Heart right ventricle (tissue), 16 donors: ENCODE results near the gene YDJC. TPM values are rescaled to one million over a fixed set of nuclear protein-coding genes. Genes with fewer than 3 reads are reported as not detected.

ENCODE experiments used
- ATAC-seq, 8 donors: fragments of 200-7000 bp; cut with Tn5 transposase; one replicate each; pipeline ENCODE4 v1.9.1; 2020; ENCODE audit warnings: mild to moderate bottlenecking in 8 of 8, moderate library complexity in 8 of 8, moderate number of reproducible peaks in 1 of 8
- DNase-seq, 2 donors: peaks; one replicate each; pipeline ENCODE4 v3.0.0-alpha.2; 2020
- H3K27ac ChIP-seq, 10 donors: fragments of 200-600 bp; sonication (generic) in 2 of 10; one replicate each; pipeline versions ENCODE4 v1.5.0 to v1.8.0; 2020 to 2022; ENCODE audit warnings: mild to moderate bottlenecking in 3 of 10
- H3K27me3 ChIP-seq, 7 donors: fragments of 200-600 bp; one replicate each; pipeline ENCODE4 v1.8.0; 2021 to 2022; ENCODE audit warnings: mild to moderate bottlenecking in 2 of 7
- H3K36me3 ChIP-seq, 9 donors: fragments of 200-600 bp; sonication (generic) in 1 of 9; one replicate each; pipeline versions ENCODE4 v1.5.0 to v1.8.0; 2020 to 2022; ENCODE audit warnings: mild to moderate bottlenecking in 2 of 9
- H3K4me1 ChIP-seq, 9 donors: fragments of 200-600 bp; sonication (generic) in 1 of 9; one replicate each; pipeline versions ENCODE4 v1.5.0 to v1.8.0; 2020 to 2022; ENCODE audit warnings: mild to moderate bottlenecking in 4 of 9
- H3K4me3 ChIP-seq, 10 donors: fragments of 200-600 bp; sonication (generic) in 2 of 10; one replicate each; pipeline versions ENCODE4 v1.5.0 to v1.8.0; 2020 to 2022; ENCODE audit warnings: mild to moderate bottlenecking in 7 of 10, moderate library complexity in 2 of 10
- H3K9me3 ChIP-seq, 11 donors: fragments of 200-600 bp in 10 of 11; sonication (generic) in 2 of 11; one replicate each; pipeline versions ENCODE4 v1.5.0 to v1.8.0; 2013 to 2022; ENCODE audit warnings: mild to moderate bottlenecking in 2 of 11, control low read depth in 1 of 11, moderate library complexity in 1 of 11
- WGBS, 2 donors: extraction: QIAGEN DNeasy Blood & Tissue Kit; methylation state at CpG; one replicate each; pipeline ENCODE4 v1.1.7; 2013; ENCODE audit warnings: inconsistent platforms in 1 of 2; 5-methylcytosine and 5-hydroxymethylcytosine counted together
- intact Hi-C, 10 donors: fragments of 100-400 bp; cut with DNase I; formaldehyde crosslinking; loops; one replicate each; pipeline versions ENCODE4 v1.11.1 to v1.14.2; 2022
- polyA plus RNA-seq, 2 donors: library from polyadenylated mRNA; stranded (reverse); fragments of 200-250 nt; gene quantifications; one replicate each; pipeline ENCODE4 v1.2.3, GENCODE V29; 2013
- total RNA-seq, 10 donors: library from RNA; stranded (reverse); fragmentation: NEBNext Ultra II Directional in 3 of 10; extraction: Animal tissue kit (Norgen Biotek cat#: 25700) in 3 of 10; gene quantifications; one replicate each; pipeline versions ENCODE4 v1.2.1 to v1.2.4, GENCODE V29; 2021 to 2023
- TF ChIP-seq, protein P1 (sequence below), 9 donors: fragments of 200-600 bp; sonication (generic) in 2 of 9; IDR thresholded peaks; one replicate each; pipeline versions ENCODE4 v1.5.0 to v1.8.0; 2021 to 2022; ENCODE audit warnings: antibody characterized with exemption in 9 of 9, mild to moderate bottlenecking in 5 of 9, moderate library complexity in 1 of 9
- donor health status: Arrhythmogenic right ventricular cardiomyopathy.
- donor health status: ischemic (EF 13 %, LVEDD 7.1; RV severe dilation, severe dysfunction).
- donor health status: healthy with polysubstance abuse.
- donor health status: DM: no; HTN: yes; CAD: no.
- donor health status: DM: no; HTN: no; CAD: no.
- donor health status: ischemic (EF 25% LVEDD 6.9; RV normal size, moderate dysfunction).
- donor health status: ischemic (EF 25% LVEDD 5.7; RV mildly dilated, moderate dysfunction).
- donor health status: healthy.
- donor health status: DM: yes; HTN: yes; CAD: no.
- donor health status: Ischemic cardiomyopathy.
- donor health status: ischemic (EF 35%, LVEDD 5.7; RV mildly dilated, moderate dysfunction).
- donor health status: nonischemic (EF 11% LVEDD 7.7; RV severe dilation, severe dysfunction).
- donor health status: DM: yes; HTN: yes; CAD: no.
- donor health status: PGD.
- donor health status: ischemic (EF 29% LVEDD 5.4; RV normal size, mild dysfunction).
- donor health status: nonischemic (EF 23%, LVEDD 6.1; RV moderate dilation, normal function).

Gene YDJC
- total and polyA plus RNA-seq, 12 donors, result 2.3 to 26.4 (median 4.4) TPM

DNA sequence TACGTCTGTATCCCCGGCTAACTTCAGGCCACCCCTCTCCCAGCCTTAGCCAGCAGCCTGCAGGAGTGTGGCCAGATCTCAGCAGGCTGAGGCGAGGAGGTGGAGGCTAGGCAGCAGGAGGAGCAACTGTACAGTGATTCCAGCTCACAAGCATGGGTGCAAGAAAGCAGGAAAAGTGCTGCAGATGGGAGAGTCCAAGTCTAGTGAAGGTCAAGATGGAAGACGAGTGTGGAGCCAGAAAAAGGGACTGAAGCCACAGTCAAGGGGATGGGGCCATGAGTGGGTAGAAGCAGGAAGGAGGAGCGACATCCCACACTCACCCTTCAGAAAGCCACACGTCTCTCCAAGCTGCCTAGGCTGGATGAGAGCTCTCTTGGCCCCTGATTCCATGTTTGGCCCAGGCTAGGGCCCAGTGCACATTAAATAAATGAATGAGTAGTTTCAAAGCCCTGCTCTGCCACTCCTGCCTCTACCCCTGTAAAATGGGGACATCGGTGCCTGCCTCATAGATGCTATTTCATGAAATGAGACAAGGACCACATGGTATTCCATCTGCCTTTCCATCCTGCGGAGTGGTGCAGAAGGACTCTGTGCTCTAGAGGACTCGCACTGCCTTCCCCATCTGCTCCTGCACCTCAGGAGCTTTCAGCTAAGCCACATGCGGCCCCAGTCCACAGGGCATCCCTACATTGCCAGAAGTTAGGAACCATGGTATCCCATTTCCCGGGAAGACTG, 2.9 kb downstream of the YDJC start:
- Histone ChIP-seq H3K27ac (no peak overlapping the region), H3K27me3 (no peaks in the 10 kb centered on the region), H3K4me3 (no peak overlapping the region), H3K9me3 (no peaks in the 10 kb centered on the region), H3K36me3 (peaks cover 0 to 39% (median 8%) of the 10 kb centered on the region in 9 donors), H3K4me1 (peaks cover 0 to 65% (median 48%) of the 10 kb centered on the region in 9 donors)
- intact Hi-C loops, result loop anchor here in 6 of 10 donors (5.0 to 10.0 kb wide), 5 partner anchors 40 to 60 kb away; partner anchors contain the start of gene UBE2L3 (in 1 of the 6)
- DNase-seq (no peak), ATAC-seq (no peak)
- TF ChIP-seq, protein P1, sequence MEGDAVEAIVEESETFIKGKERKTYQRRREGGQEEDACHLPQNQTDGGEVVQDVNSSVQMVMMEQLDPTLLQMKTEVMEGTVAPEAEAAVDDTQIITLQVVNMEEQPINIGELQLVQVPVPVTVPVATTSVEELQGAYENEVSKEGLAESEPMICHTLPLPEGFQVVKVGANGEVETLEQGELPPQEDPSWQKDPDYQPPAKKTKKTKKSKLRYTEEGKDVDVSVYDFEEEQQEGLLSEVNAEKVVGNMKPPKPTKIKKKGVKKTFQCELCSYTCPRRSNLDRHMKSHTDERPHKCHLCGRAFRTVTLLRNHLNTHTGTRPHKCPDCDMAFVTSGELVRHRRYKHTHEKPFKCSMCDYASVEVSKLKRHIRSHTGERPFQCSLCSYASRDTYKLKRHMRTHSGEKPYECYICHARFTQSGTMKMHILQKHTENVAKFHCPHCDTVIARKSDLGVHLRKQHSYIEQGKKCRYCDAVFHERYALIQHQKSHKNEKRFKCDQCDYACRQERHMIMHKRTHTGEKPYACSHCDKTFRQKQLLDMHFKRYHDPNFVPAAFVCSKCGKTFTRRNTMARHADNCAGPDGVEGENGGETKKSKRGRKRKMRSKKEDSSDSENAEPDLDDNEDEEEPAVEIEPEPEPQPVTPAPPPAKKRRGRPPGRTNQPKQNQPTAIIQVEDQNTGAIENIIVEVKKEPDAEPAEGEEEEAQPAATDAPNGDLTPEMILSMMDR (IDR thresholded peaks at IDR 0.05), result no peak
- WGBS, 2 donors, result 74 to 77% methylated on average over 11 of the region's 11 CpGs

DNA sequence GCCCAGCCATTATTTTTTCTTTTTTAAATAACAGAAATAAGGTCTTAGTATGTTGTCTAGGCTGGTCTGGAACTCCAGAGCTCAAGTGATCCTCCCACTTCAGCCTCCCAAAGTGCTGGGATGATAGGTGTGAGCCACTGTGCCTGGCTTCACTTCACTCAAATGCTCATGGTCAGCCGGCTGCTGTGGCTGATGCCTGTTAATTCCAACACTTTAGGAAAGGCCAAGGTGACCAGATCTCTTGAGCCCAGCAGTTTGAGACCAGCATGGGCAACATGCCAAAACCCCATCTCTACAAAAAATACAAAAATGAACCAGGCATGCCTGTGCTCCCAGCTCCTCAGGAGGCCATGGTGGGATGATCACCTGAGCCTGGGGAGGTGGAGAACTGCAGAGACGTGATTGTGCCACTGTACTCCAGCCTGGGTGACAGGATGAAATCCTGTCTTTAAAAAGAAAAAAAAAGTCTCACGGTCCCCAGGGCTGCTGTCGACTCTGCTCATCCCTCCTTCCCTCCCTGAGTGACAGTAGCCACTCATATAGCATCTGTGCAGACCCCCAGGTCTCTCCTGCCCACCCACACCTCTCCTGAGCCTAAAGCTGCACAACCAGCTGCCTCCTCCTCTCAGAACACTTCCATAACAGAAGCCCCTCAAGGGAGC, 3.6 kb downstream of the YDJC start:
- Histone ChIP-seq H3K27ac (no peak overlapping the region), H3K4me3 (no peak overlapping the region), H3K36me3 (peaks cover 0 to 40% (median 8%) of the 10 kb centered on the region in 9 donors), H3K9me3 (no peaks in the 10 kb centered on the region), H3K4me1 (peaks cover 0 to 66% (median 53%) of the 10 kb centered on the region in 9 donors), H3K27me3 (no peaks in the 10 kb centered on the region)
- TF ChIP-seq, protein P1 (IDR thresholded peaks at IDR 0.05), result no peak
- 65 to 67% methylated on average over 4 of the region's 4 CpGs for WGBS, 2 donors
- intact Hi-C loops, result loop anchor here in 6 of 10 donors (5.0 to 10.0 kb wide), 5 partner anchors 39 to 59 kb away; partner anchors contain the start of gene UBE2L3 (in 1 of the 6)
- DNase-seq (no peak), ATAC-seq (no peak)

DNA sequence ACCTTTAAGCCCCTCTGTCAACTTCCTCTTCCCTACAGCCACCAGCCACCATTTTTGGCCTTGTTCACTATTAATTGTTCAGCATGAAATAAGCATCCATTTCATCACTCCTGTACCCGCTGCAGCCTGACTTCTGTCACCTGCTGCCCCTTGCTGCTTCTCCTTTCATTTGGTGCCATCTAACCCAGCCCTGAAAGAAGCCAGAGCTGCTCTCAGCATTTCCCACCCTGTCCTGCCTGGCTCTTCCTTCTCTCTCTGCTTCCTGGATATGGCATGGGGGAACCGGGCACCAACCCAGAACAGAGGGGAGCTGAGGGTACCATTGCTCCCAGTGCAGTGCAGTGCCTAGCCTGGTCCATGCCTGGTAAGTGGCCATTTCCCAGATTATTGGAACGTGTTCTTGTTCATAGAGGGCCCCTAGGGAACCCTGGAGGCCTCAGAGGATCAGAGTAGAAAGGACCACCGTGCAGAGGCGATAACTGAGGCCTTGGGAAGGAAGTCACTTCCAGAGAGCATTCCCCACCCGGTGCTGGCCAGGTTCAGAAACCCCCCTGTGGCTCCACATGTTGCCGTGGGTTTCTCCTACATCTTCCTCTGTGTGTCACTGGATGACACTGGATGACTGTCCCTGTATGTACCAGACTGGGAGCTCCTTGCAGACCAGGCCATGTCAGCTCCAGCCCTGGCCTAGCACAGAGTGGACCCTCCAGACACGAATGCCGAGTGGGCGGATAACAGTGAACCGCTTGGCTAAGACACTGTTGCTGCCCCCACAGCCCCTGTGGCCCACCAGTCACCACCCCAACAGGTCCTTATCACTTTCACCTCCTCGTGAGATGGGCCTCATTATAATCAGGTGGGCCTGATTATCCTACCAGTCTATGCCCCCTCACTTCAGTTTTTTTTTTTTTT, 4.7 kb downstream of the YDJC start:
- Histone ChIP-seq H3K9me3 (no peaks in the 10 kb centered on the region), H3K27me3 (no peaks in the 10 kb centered on the region), H3K36me3 (peaks cover 0 to 44% (median 8%) of the 10 kb centered on the region in 9 donors), H3K4me3 (no peak overlapping the region), H3K4me1 (peaks cover 0 to 62% (median 60%) of the 10 kb centered on the region in 9 donors), H3K27ac (peak overlapping the region in 2 of 10 donors; percentile 34 to 52)
- ATAC-seq, result no peak
- TF ChIP-seq, protein P1 (IDR thresholded peaks at IDR 0.05), result no peak
- intact Hi-C loops, result loop anchor here in 7 of 10 donors (5.0 to 10.0 kb wide), 6 partner anchors 38 to 58 kb away; partner anchors contain the start of gene UBE2L3 (in 1 of the 7)
- WGBS, 2 donors, result 73 to 85% methylated on average over 12 of the region's 12 CpGs
- DNase-seq, result no peak
